H9 (cell line): ENCODE measurements around the gene ZNF652. TPM values are rescaled to one million over a fixed set of nuclear protein-coding genes. Genes with fewer than 3 reads are reported as not detected.

Source experiments
- DNase-seq: peaks from one replicate; pipeline ENCODE4 v3.0.0-alpha.2; 2017
- H2AFZ ChIP-seq: one replicate; pipeline ENCODE4 v1.6.1; 2013; ENCODE audit warnings: mild to moderate bottlenecking, low read length, control low read depth, moderate library complexity
- H2AK5ac ChIP-seq: 2 replicates; pipeline ENCODE4 v1.6.1; 2013; ENCODE audit warnings: low read length, control low read depth, mixed read lengths; ENCODE audit not compliant: insufficient read length
- H2BK120ac ChIP-seq: one replicate; pipeline ENCODE4 v1.6.1; 2013; ENCODE audit warnings: low read depth, mild to moderate bottlenecking, low read length, control low read depth, inconsistent platforms; ENCODE audit not compliant: poor library complexity, severe bottlenecking
- H2BK12ac ChIP-seq: 2 replicates; pipeline ENCODE4 v1.6.1; 2013; ENCODE audit warnings: low read length, control low read depth, mixed read lengths, low read depth; ENCODE audit not compliant: insufficient read length
- H2BK15ac ChIP-seq: 2 replicates; pipeline ENCODE4 v1.6.1; 2013; ENCODE audit warnings: low read depth, low read length, control low read depth
- H2BK20ac ChIP-seq: one replicate; pipeline ENCODE4 v1.6.1; 2013; ENCODE audit warnings: low read depth, mild to moderate bottlenecking, low read length, control low read depth, inconsistent platforms; ENCODE audit not compliant: poor library complexity, severe bottlenecking
- H2BK5ac ChIP-seq: 2 replicates; pipeline ENCODE4 v1.6.1; 2013; ENCODE audit warnings: low read length, control low read depth, mixed read lengths; ENCODE audit not compliant: insufficient read length
- H3K14ac ChIP-seq: 2 replicates; pipeline ENCODE4 v1.6.1; 2013; ENCODE audit warnings: low read length, control low read depth; ENCODE audit not compliant: insufficient read depth
- H3K18ac ChIP-seq: 2 replicates; pipeline ENCODE4 v1.6.1; 2013; ENCODE audit warnings: low read depth, mild to moderate bottlenecking, mixed read lengths, low read length, control low read depth; ENCODE audit not compliant: insufficient read length
- H3K23ac ChIP-seq: 2 replicates; pipeline ENCODE4 v1.6.1; 2013; ENCODE audit warnings: low read length, control low read depth, mixed read lengths, low read depth; ENCODE audit not compliant: insufficient read length
- H3K23me2 ChIP-seq: 2 replicates; pipeline ENCODE4 v1.6.1; 2013; ENCODE audit warnings: low read depth, mild to moderate bottlenecking, mixed read lengths, low read length, control low read depth; ENCODE audit not compliant: insufficient read length, poor library complexity, severe bottlenecking
- H3K27ac ChIP-seq: 2 replicates; pipeline ENCODE4 v1.5.1; 2013; ENCODE audit warnings: low read length, control low read depth, mixed read lengths, low read depth; ENCODE audit not compliant: insufficient read length
- H3K27me3 ChIP-seq: 2 replicates; pipeline ENCODE4 v1.6.1; 2013; ENCODE audit warnings: low read length, control low read depth, inconsistent platforms; ENCODE audit not compliant: insufficient read depth
- H3K4ac ChIP-seq: 2 replicates; pipeline ENCODE4 v1.6.1; 2013; ENCODE audit warnings: low read depth, mild to moderate bottlenecking, control low read depth, inconsistent platforms, low read length, moderate library complexity
- H3K4me1 ChIP-seq: 2 replicates; pipeline ENCODE4 v1.6.1; 2013; ENCODE audit warnings: low read length, control low read depth, inconsistent platforms; ENCODE audit not compliant: insufficient read depth
- H3K4me2 ChIP-seq: 2 replicates; pipeline ENCODE4 v1.6.1; 2013; ENCODE audit warnings: low read length, control low read depth, mixed read lengths; ENCODE audit not compliant: insufficient read length, insufficient read depth
- H3K56ac ChIP-seq: 2 replicates; pipeline ENCODE4 v1.6.1; 2013; ENCODE audit warnings: low read depth, mild to moderate bottlenecking, mixed read lengths, low read length, control low read depth; ENCODE audit not compliant: insufficient read length
- H3K79me1 ChIP-seq: 2 replicates; pipeline ENCODE4 v1.6.1; 2013; ENCODE audit warnings: low read depth, mild to moderate bottlenecking, moderate library complexity, low read length, control low read depth, inconsistent platforms; ENCODE audit not compliant: insufficient read depth, poor library complexity, severe bottlenecking
- H3K79me2 ChIP-seq: 2 replicates; pipeline ENCODE4 v1.6.1; 2013; ENCODE audit warnings: low read length, control low read depth, inconsistent platforms; ENCODE audit not compliant: insufficient read depth
- H3K9ac ChIP-seq: 2 replicates; pipeline ENCODE4 v1.6.1; 2013; ENCODE audit warnings: low read length, control low read depth, mixed read lengths; ENCODE audit not compliant: insufficient read length; ENCODE audit errors: extremely low read depth
- H3K9me3 ChIP-seq: one replicate; pipeline ENCODE4 v1.6.1; 2013; ENCODE audit warnings: low read depth, low read length, inconsistent platforms; ENCODE audit not compliant: control insufficient read depth
- H3T11ph ChIP-seq: one replicate; pipeline ENCODE4 v1.6.1; 2013; ENCODE audit warnings: mild to moderate bottlenecking, low read length, control low read depth, inconsistent platforms
- H4K20me1 ChIP-seq: one replicate; pipeline ENCODE4 v1.6.1; 2013; ENCODE audit not compliant: control insufficient read depth, insufficient read length, insufficient read depth
- H4K5ac ChIP-seq: 2 replicates; pipeline ENCODE4 v1.6.1; 2013; ENCODE audit warnings: low read depth, mild to moderate bottlenecking, mixed read lengths, low read length, control low read depth; ENCODE audit not compliant: insufficient read length
- H4K8ac ChIP-seq: replicated peaks from 2 replicates; pipeline ENCODE4 v1.6.1; 2013; ENCODE audit warnings: low read length, control low read depth, mixed read lengths, low read depth; ENCODE audit not compliant: insufficient read length
- H4K91ac ChIP-seq: 2 replicates; pipeline ENCODE4 v1.6.1; 2013; ENCODE audit warnings: low read depth, mild to moderate bottlenecking, moderate library complexity, mixed read lengths, low read length, control low read depth; ENCODE audit not compliant: insufficient read length
- H3K27ac Mint-ChIP-seq, 3 experiments: 2 replicates in 2 of 3; 3 replicates in 1 of 3; pipeline ENCODE4 v1.8.0; 2020 to 2021; ENCODE audit warnings: mixed read lengths in 3 of 3, mild to moderate bottlenecking in 1 of 3, moderate library complexity in 1 of 3
- H3K27me3 Mint-ChIP-seq: 2 replicates; pipeline ENCODE4 v1.8.0; 2021; ENCODE audit warnings: low read depth, mild to moderate bottlenecking, moderate library complexity, mixed read lengths
- H3K36me3 Mint-ChIP-seq, 3 experiments: 2 replicates in 2 of 3; 3 replicates in 1 of 3; pipeline ENCODE4 v1.8.0; 2020 to 2021; ENCODE audit warnings: low read depth in 3 of 3, mixed read lengths in 3 of 3; ENCODE audit not compliant: insufficient read depth in 1 of 3
- H3K4me1 Mint-ChIP-seq, 2 experiments: 2 replicates each; pipeline ENCODE4 v1.8.0; 2020; ENCODE audit warnings: mixed read lengths in 2 of 2
- H3K4me3 Mint-ChIP-seq, 2 experiments: 2 replicates in 1 of 2; 3 replicates in 1 of 2; pipeline ENCODE4 v1.8.0; 2020 to 2021; ENCODE audit warnings: mild to moderate bottlenecking in 2 of 2, mixed read lengths in 2 of 2, moderate library complexity in 1 of 2
- H3K9me3 Mint-ChIP-seq, 2 experiments: 2 replicates in 1 of 2; 3 replicates in 1 of 2; pipeline ENCODE4 v1.8.0; 2020; ENCODE audit warnings: mild to moderate bottlenecking in 2 of 2, mixed read lengths in 2 of 2, moderate library complexity in 1 of 2
- CTCF ChIP-seq: fragments of 200-600 bp; sonication (generic); conservative IDR thresholded peaks from 3 replicates; pipeline ENCODE4 v1.8.0; 2021; ENCODE audit warnings: antibody characterized with exemption, mild to moderate bottlenecking
- WGBS: extraction: QIAGEN DNeasy Blood & Tissue Kit; methylation state at CpG from one replicate; pipeline ENCODE4 v1.1.7; 2013; ENCODE audit warnings: missing lambda C conversion rate, low lambda C conversion rate, mixed read lengths; ENCODE audit not compliant: insufficient read length; ENCODE audit errors: extremely low coverage; 5-methylcytosine and 5-hydroxymethylcytosine counted together
- total RNA-seq: library from RNA; stranded (reverse); gene quantifications from 2 replicates; pipeline ENCODE4 v1.2.1, GENCODE V29; 2021

Gene ZNF652
- total RNA-seq, 1 experiment from 2014 or later, result 33.6 TPM

- Histone ChIP-seq H2BK20ac (no peak overlapping the region), H2BK12ac (no peak overlapping the region), H2AK5ac (no peak overlapping the region), H3K14ac (no peak overlapping the region), H3K27ac (no peak overlapping the region), H3K23ac (no peak overlapping the region), H3K18ac (no peak overlapping the region), H3K9me3 (no peaks in the 10 kb centered on the region), H3K9ac (no peak overlapping the region), H3K56ac (no peak overlapping the region), H3T11ph (no peak overlapping the region), H4K20me1 (no peaks in the 10 kb centered on the region), H3K79me2 (no peaks in the 10 kb centered on the region), H4K5ac (no peak overlapping the region), H4K8ac (no peak overlapping the region), H3K23me2 (no peaks in the 10 kb centered on the region), H3K4me1 (no peaks in the 10 kb centered on the region), H2AFZ (no peak overlapping the region), H3K79me1 (no peaks in the 10 kb centered on the region), H2BK120ac (no peak overlapping the region), H2BK5ac (no peak overlapping the region), H3K4ac (no peak overlapping the region), H4K91ac (no peak overlapping the region), H3K4me2 (no peak overlapping the region), H2BK15ac (no peak overlapping the region), H3K27me3 (no peaks in the 10 kb centered on the region)
- Mint-ChIP-seq H3K4me1 (peaks cover 4% of the 10 kb centered on the region in 2 experiments; a peak in 1 of 4 replicates), H3K27ac (no peak overlapping the region), H3K27me3 (peaks cover 3% of the 10 kb centered on the region), H3K4me3 (no peak overlapping the region), H3K36me3 (no peaks in the 10 kb centered on the region), H3K9me3 (no peaks in the 10 kb centered on the region)
- DNase-seq, result no peak
- WGBS, result no CpG with 5 or more reads among the region's 6 CpGs
- no peak for TF ChIP-seq CTCF
These were observed 109.8 kb downstream of the ZNF652 start for GRCh38 chr17:49252148-49252695.
